Measurements from ENCODE around the gene PPP3R1.

The PPP3R1 gene

GRCh38 chr2:68280348-68280747, 28.0 kb upstream of the PPP3R1 start:
- no peak for TF ChIP-seq ZNF274 (IDR thresholded peaks at IDR 0.05; ENCODE audit: low read depth, low read length)
- H3K4me3 ChIP-seq (ENCODE audit: low read length), result no peak overlapping the region

DNA sequence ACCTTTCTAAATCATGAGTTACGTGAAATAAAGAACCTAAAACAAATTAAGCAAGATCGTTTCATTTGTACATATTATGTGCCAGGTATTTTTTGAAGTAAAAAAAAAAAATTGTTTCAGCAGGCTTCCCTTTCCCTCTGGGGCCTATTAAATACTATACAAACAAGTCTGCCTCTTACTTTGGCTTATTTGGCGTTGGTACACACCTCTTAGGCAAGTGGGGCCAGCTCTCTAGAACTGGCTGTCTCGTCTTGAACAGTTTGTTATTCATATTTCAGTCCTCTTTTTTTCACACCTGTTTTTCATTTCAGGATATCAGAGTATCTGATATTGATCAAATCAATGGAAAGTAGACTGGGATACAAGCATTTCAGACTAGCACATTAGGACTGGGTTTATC, 27.4 kb upstream of the PPP3R1 start:
- no peak overlapping the region for H3K4me3 ChIP-seq (ENCODE audit: low read length)
- TF ChIP-seq ZNF274 (IDR thresholded peaks at IDR 0.05; ENCODE audit: low read depth, low read length), result no peak

DNA sequence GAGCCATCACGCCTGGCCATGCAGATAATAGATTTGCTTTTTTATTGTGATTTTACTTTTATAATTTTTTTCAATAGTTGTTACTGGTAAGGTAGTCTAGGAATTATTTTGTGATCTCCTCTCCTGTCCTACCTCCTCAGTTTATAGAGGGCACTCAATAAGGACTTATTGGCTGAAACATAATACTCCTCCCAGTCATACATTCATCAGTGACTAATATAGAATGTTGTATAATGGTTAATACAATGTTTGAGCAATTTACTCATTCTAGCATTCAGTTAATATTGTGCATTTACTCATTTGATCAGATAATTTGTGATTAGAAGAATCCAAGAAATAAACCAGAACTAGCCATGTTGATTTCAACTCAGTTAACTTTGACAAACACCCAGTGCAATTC, 25.8 kb upstream of the PPP3R1 start:
- H3K4me3 ChIP-seq (ENCODE audit: low read length), result no peak overlapping the region
- no peak for TF ChIP-seq ZNF274 (IDR thresholded peaks at IDR 0.05; ENCODE audit: low read depth, low read length)

GRCh38 chr2:68274022-68274421, 21.7 kb upstream of the PPP3R1 start:
- no peak for TF ChIP-seq ZNF274 (IDR thresholded peaks at IDR 0.05; ENCODE audit: low read depth, low read length)
- no peak overlapping the region for H3K4me3 ChIP-seq (ENCODE audit: low read length)

DNA sequence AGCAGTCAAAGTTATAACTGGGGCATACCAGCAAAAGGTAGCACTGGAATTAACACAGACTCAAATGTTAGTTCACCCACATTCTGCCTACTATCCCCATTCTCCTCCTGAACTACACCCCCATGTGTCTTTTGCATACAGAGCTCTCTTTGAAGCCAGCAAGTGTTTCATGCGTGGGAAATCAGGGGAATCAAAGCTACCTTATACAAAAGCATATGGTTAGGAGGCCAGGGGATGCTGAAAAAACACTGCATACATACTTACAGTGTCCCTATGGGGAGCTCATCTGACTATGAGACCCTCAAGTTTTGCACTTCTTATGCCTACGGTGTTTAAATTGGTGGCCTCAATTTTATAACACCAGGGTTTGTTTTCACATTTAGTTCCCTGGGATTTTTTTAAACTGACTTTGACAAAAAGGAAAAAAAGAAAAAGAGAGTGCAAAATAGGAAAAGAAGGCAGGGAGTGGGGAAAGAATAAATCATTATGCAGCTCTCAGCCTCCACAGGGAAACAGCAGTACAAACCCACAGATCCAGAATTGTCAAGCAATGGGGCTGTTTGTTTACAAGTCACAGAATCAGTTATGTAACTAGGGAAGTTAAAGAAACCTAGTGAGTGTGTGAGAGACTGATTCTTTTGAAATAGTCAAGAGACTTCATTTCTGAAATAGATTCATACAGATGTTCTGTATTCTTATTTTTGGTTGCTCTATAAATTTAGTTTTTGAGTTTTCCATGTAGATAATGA, 20.1 kb upstream of the PPP3R1 start:
- no peak for TF ChIP-seq ZNF274 (IDR thresholded peaks at IDR 0.05; ENCODE audit: low read depth, low read length)
- no peak overlapping the region for H3K4me3 ChIP-seq (ENCODE audit: low read length)

DNA sequence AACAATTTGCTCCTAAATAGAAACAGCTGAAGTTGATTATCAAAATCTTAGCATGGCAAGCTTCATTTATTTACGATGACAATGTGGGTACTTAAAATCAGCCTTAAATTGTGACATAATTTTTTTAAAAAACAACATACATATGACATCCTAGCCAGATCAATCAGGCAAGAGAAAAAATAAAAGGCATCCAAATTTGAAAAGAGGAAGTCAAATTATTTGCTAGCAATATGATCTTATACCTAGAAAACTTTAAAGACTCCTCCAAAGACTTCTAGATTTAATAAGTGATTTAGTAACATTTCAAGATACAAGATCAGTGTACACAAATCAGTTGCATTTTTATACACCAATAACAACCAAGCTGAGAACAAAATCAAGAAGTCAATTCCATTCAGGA, 14.3 kb upstream of the PPP3R1 start:
- TF ChIP-seq ZNF274 (IDR thresholded peaks at IDR 0.05; ENCODE audit: low read depth, low read length), result no peak
- H3K4me3 ChIP-seq (ENCODE audit: low read length), result no peak overlapping the region

DNA sequence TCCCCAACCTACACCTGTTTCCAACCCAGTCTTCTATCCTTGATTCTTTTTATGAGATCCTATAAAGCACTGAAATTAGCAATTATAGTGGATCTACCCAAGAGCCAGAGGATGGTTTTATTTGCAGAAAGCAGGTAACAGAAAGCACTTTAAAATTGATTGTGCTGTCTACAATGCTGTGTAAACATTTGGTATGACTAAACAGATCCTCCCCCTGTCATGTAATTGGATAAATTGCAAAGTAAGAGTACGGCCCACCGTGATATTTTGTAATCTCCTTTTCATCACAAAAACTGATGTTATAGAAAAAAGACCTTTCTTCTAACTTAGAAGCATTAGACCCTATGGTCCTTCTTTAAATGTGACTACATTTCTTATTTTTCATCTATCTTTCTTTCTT, 11.3 kb upstream of the PPP3R1 start:
- no peak overlapping the region for H3K4me3 ChIP-seq (ENCODE audit: low read length)
- no peak for TF ChIP-seq ZNF274 (IDR thresholded peaks at IDR 0.05; ENCODE audit: low read depth, low read length)

DNA sequence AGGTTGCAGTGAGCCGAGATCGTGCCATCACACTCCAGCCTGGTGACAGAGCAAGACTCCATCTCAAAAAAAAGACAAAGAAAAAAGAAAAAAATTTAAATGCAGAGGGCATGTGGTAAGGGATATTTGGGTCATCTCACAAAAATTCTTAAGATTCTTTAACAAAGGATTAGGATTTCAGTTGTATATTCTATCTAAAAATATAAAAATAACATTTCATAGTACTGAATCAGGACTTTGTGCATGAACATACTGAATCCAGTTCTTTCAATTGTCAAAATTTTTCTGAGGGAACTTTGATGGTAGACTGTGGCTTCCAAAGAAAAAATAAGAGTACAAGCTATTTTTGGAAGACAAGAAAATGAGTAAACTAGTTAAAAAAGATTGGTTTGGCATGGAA, 6.5 kb upstream of the PPP3R1 start:
- no peak for TF ChIP-seq ZNF274 (IDR thresholded peaks at IDR 0.05; ENCODE audit: low read depth, low read length)
- no peak overlapping the region for H3K4me3 ChIP-seq (ENCODE audit: low read length)

GRCh38 chr2:68256093-68256450, 3.7 kb upstream of the PPP3R1 start:
- no peak overlapping the region; the same call in 1 of the 2 replicates for H3K4me3 ChIP-seq (ENCODE audit: low read length)
- TF ChIP-seq ZNF274 (IDR thresholded peaks at IDR 0.05; ENCODE audit: low read depth, low read length), result no peak

DNA sequence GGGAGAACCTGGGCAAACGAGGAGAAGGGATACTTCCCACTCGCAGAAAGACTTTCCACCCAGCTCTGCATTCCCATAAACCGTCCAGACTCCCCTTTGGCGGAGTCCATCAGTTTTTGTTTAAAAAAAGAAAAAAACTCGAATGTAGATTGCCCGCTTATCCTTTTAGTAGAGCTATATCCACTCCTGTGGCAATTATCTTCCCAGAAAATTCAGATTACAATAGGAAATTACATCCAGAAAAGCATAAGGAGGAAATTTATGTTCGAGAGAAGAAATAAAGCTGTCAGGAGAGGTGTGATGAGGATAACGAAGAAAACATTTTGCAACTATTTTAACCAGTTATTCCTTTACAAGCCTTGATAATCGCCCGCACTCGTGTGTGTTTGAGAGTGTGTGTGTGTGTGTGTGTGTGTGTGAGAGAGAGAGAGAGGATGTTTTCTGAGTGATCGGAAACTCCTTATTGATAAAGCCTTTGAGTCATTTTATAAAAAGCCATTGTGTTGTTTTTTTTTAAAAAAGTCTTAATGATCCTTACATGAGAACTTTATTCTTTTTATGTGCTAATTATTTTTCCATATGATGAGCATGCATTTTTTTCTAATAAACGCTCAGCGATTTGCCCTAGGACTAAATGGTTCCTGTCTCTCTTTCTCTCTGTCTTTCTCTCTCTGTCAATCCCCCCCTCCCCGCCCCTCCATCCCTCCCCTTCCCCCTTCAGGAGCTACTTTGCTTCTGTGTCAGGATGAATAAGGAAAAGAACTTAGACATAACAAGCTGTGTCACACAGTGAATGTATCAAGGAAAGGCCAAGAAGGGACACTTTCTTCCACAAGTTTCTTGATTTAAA, 1.1 kb upstream of the PPP3R1 start:
- no peak for TF ChIP-seq ZNF274 (IDR thresholded peaks at IDR 0.05; ENCODE audit: low read depth, low read length)
- H3K4me3 ChIP-seq (ENCODE audit: low read length), result peak overlapping the region; percentile 92

GRCh38 chr2:68251855-68252399, 405 bp downstream of the PPP3R1 start:
- H3K4me3 ChIP-seq (ENCODE audit: low read length), result peak overlapping the region; percentile 72
- no peak for TF ChIP-seq ZNF274 (IDR thresholded peaks at IDR 0.05; ENCODE audit: low read depth, low read length)

DNA sequence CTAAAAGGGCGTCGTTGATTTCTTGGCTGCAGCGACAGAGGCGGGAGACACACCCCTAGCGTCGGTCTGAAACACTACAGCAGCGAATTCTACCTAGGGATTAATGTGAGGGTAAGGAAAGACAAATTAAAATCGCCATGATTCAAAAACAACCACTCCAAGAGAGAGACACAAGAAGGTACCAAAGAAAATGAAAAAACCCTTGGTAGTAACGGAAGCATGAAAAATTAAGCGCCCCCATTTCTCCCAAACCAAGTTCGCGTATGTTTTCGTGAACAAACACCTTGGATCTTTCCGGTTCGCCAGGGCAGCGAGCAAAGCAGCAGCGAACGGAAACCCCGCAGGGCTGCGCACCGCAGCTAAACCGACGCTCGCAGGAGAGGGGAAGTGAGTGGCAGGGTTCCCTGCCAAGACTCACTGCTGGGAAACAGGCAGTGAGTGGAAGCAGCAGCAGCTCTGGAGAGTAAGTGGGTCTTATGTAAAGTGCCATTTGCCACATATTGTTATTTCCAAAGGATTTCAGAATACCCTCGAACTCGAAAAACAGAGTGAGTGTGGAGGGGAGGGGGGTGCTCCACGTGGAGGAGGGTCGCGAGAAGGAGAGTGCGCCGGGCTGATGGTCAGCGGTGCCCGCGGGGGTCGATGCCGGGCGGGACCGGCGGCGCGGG, 1.0 kb downstream of the PPP3R1 start:
- TF ChIP-seq ZNF274 (IDR thresholded peaks at IDR 0.05; ENCODE audit: low read depth, low read length), result no peak
- peak overlapping the region; percentile 72 for H3K4me3 ChIP-seq (ENCODE audit: low read length)

- peak overlapping the region; percentile 72 for H3K4me3 ChIP-seq (ENCODE audit: low read length)
- TF ChIP-seq ZNF274 (IDR thresholded peaks at IDR 0.05; ENCODE audit: low read depth, low read length), result no peak
These were observed 1.6 kb downstream of the PPP3R1 start for GRCh38 chr2:68250652-68251186.

DNA sequence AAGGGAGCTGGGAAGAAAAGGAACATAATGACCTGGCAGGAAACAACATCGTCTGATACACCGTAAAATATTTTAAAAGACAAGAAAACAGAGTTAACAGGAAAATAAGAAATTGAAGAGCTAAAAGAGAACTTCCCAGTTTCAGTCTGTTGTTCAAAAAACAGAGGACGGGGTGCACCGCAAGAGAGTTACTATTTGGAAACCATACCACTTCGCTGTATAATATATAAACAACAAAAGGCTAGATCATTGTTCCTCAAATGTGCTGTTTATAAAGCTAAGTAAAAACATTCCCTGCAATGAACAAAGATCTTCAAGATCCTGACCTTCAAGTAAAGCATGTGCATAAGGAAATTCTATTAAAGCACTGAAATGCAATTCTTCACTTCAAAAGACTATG, 2.1 kb downstream of the PPP3R1 start:
- peak overlapping the region; percentile 72 for H3K4me3 ChIP-seq (ENCODE audit: low read length)
- TF ChIP-seq ZNF274 (IDR thresholded peaks at IDR 0.05; ENCODE audit: low read depth, low read length), result no peak

Measured in GM08714 (cell line).